ENCODE results near the gene MTRF1L.
"Not testable (repeated sequence)": the region's sequence is repeated elsewhere in the genome, so short reads cannot be mapped to it uniquely, and the experiment has no call there.

Gene MTRF1L

GRCh38 chr6:152976749-152977148 is 25.8 kb downstream of the MTRF1L start:
- DNase-seq (ENCODE audit: low read depth) = no peak
- TF ChIP-seq CTCF (IDR thresholded peaks at IDR 0.05; ENCODE audit: insufficient read depth, low read depth, low read length, missing control alignments) = no peak
- H3K4me3 ChIP-seq (ENCODE audit: low read depth, low read length) = no peak overlapping the region

GRCh38 chr6:152975204-152975915 is 27.1 kb downstream of the MTRF1L start:
- no peak for TF ChIP-seq CTCF (IDR thresholded peaks at IDR 0.05; ENCODE audit: insufficient read depth, low read depth, low read length, missing control alignments)
- no peak for DNase-seq (ENCODE audit: low read depth)
- H3K4me3 ChIP-seq (ENCODE audit: low read depth, low read length) = no peak overlapping the region

- TF ChIP-seq CTCF (IDR thresholded peaks at IDR 0.05; ENCODE audit: insufficient read depth, low read depth, low read length, missing control alignments) = no peak
- H3K4me3 ChIP-seq (ENCODE audit: low read depth, low read length) = no peak overlapping the region
- DNase-seq (ENCODE audit: low read depth) = no peak
Measured at GRCh38 chr6:152973916-152974315, 28.6 kb downstream of the MTRF1L start.

- DNase-seq (ENCODE audit: low read depth) = no peak
- H3K4me3 ChIP-seq (ENCODE audit: low read depth, low read length) = no peak overlapping the region
- TF ChIP-seq CTCF (IDR thresholded peaks at IDR 0.05; ENCODE audit: insufficient read depth, low read depth, low read length, missing control alignments) = no peak
Measured at GRCh38 chr6:152969688-152970418, 32.7 kb downstream of the MTRF1L start.

- DNase-seq (ENCODE audit: low read depth); H3K4me3 ChIP-seq (ENCODE audit: low read depth, low read length): not testable (repeated sequence)
Measured at GRCh38 chr6:152966168-152966894, 36.2 kb downstream of the MTRF1L start.

- no peak for TF ChIP-seq CTCF (IDR thresholded peaks at IDR 0.05; ENCODE audit: insufficient read depth, low read depth, low read length, missing control alignments)
- DNase-seq (ENCODE audit: low read depth) = no peak
- no peak overlapping the region for H3K4me3 ChIP-seq (ENCODE audit: low read depth, low read length)
Measured at GRCh38 chr6:152959333-152959732, 43.2 kb downstream of the MTRF1L start.

- no peak for DNase-seq (ENCODE audit: low read depth)
- no peak for TF ChIP-seq CTCF (IDR thresholded peaks at IDR 0.05; ENCODE audit: insufficient read depth, low read depth, low read length, missing control alignments)
- H3K4me3 ChIP-seq (ENCODE audit: low read depth, low read length) = no peak overlapping the region
Measured at GRCh38 chr6:152957796-152958195, 44.7 kb downstream of the MTRF1L start.

All from GM12865 (cell line).